HG03196 (cell line): ENCODE data around the gene RNF38.
"Not testable (repeated sequence)": the region's sequence is repeated elsewhere in the genome, so short reads cannot be mapped to it uniquely, and the experiment has no call there.

ENCODE experiments used
- ATAC-seq: cut with Tn5 transposase; IDR thresholded peaks from one replicate; pipeline ENCODE4 v1.9.1; 2021; ENCODE audit not compliant: unreplicated experiment

Gene RNF38

DNA sequence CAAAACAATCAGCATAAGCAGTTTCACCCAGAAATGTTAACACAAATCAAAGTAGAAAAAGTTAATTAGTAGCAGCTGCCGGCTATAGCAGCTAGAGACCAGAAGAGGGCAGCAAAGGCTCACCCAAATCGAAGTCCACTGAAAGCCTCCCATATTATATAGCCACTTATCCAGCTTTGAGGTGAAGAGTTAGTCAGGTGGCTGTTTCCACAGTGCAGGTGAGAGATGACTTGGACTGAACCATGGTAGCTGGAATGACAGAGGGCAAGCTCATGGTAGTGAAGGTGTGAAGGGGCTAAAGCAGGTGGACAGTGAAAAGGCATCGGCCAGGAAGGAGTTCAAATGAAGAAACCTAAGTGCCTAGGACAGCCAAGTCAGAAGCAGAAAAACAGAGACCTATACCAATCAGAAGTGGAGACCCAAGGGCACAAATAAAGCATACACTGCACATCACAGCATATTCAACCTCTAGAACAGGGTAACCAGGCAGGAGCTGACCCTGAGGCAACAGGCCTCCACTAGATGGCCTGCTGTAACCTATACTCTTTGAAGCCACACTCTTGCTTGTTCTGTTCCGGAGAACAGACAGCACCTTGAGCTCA, 7.2 kb upstream of the RNF38 start:
- ATAC-seq: no peak

GRCh38 chr9:36402536-36402935, 2.5 kb upstream of the RNF38 start:
- ATAC-seq: no peak

GRCh38 chr9:36401897-36402480, 1.9 kb upstream of the RNF38 start:
- ATAC-seq: no peak

DNA sequence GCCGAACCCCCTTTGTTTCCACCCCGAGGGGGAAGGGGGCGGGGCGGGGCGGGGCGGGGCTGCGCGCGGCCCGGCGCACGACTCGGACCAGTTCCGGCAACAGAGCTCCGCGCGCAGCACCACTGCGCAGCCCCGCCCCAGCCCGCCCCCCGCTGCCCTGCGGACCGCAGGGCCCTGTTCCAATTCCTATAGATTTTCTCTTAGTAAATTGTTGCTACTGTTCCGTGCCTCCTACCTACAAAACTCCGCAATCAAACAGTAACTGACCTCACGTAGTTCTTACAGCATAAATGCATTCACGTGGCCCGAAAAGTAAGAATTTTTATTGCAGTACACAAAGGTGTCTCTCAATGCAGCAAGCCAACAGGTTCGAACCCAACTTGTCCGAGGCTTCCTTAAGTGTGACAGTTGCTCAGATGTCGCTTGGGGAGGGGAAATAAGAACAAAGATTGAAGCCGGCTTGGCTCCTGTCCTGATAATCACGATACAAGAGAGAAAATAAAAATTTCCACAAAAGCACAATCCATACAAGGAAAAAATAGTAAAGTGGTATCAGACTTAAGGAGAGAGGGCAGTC, 1.2 kb upstream of the RNF38 start:
- ATAC-seq: peak; percentile 60

- ATAC-seq: peak; percentile 77
These were observed 479 bp upstream of the RNF38 start for GRCh38 chr9:36400332-36401163.

GRCh38 chr9:36398745-36399144, 1.3 kb downstream of the RNF38 start:
- no peak for ATAC-seq

DNA sequence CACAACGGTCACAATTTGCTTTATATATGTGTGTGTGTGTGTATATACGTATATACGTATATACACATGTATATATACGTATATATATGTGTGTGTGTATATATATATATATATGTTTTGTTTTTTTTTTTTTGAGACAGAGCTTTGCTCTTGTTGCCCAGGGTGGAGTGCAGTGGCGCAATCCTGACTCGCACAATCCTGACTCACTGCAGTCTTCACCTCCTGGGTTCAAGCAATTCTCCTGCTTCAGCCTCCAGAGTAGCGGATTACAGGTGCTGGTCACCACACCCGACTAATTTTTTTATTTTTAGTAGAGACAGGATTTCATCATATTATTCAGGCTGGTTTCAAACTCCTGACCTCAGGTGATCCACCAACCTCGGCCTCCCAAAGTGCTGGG, 3.1 kb downstream of the RNF38 start:
- ATAC-seq: no peak

DNA sequence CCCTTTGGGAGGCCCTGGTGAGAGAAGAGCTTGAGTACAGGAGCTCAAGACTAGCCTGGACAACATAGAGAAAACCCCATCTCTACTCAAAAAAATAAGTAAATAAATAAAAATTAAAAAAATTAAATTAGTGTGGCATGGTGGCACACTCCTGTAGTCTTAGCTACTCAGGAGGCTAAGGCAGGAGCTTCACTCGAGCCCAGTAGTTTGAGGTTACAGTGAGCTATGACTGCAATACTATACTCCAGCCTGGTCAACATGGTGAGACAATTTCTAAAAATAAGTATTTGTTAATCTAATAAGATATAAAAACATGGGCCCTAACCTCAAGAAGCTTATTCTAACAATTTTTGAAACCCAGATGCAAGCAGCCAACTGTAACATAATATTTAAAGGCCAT, 7.6 kb downstream of the RNF38 start:
- no peak for ATAC-seq

DNA sequence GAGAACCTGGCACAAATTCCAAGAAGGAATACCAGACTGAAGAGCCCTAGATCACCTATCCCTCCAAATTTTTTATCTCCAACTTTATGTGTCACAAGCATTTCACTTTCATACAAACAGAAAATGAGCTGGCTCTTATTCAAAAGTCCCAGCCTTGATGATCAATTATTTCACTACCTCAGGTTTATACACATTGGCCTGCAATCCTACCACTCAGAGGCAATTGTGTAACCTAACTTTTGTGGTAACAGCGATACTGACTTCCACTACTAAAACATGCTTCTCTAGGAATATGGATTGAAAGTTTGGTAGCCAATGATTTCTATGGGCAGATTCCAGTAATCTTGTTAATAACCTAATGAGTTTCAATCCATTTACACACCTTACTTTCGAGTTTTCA, 10.5 kb downstream of the RNF38 start:
- no peak for ATAC-seq

DNA sequence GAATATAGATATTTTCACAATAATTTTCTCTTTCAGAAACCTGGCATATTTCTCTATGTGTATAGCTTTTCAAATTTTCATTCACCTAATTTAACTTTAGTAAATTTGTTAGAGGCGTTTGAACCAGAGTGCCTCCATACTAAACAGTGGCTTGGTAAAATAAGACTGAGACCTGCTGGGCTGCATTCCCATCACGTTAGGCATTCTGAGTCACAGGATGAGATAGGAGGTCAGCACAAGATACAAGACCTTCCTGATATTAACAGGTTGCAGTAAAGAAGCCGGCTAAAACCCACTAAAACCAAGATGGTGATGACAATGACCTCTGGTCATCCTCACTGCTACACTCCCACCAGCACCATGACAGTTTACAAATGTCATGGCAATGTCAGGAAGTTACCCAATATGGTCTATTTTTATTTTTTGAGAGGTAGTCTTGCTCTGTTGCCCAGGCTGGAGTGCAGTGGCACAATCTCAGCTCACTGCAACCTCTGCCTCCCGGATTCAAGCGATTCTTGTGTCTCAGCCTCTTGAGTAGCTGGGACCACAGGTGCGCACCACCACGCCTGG, 13.6 kb downstream of the RNF38 start:
- ATAC-seq: not testable (repeated sequence)

GRCh38 chr9:36382484-36382883, 17.6 kb downstream of the RNF38 start:
- no peak for ATAC-seq

- ATAC-seq: no peak
These were observed 35.5 kb downstream of the RNF38 start for GRCh38 chr9:36364577-36364976.

GRCh38 chr9:36363448-36363847, 36.6 kb downstream of the RNF38 start:
- no peak for ATAC-seq

DNA sequence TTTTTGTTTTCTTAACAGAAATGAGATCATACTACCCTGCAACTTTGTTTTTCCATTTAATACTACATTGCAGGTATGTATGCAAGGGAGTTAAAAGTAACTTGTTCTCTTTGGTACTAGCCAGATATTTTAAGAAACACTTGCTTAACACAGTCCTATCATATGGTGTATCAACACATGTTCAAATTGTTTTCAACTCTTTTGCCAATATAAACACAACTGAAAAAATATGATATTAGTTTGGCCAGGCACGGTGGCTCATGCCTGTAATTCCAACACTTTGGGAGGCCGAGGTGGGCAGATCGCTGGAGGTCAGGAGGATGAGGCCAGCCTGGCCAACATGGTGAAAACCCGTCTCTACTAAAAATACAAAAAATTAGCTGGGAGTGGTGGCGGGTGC, 41.6 kb downstream of the RNF38 start:
- ATAC-seq: no peak

- no peak for ATAC-seq
These were observed 42.4 kb downstream of the RNF38 start for GRCh38 chr9:36357639-36358038.

- ATAC-seq: no peak
These were observed 53.5 kb downstream of the RNF38 start for GRCh38 chr9:36346569-36346968.

- ATAC-seq: no peak
These were observed 54.8 kb downstream of the RNF38 start for GRCh38 chr9:36345103-36345846.

GRCh38 chr9:36341936-36342577, 58.0 kb downstream of the RNF38 start:
- ATAC-seq: no peak

DNA sequence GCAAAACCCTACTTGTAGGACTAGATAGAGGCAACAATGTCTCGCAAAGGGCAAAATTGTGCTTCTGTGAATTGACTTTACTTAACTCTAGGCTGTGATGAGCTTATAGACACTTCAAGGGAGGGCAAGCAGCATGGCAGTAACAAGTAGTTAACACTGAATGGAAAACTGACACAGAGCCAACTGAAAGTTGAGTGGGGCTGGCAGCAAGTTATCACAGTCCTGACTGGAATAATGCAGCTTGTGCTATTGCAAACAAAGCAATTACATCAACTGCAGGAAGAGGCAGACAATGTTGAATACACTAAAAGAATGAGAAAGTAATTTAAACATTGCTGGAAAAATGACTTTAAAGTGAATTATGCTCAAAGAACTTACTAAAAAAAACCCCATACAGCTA, 62.2 kb downstream of the RNF38 start:
- no peak for ATAC-seq

DNA sequence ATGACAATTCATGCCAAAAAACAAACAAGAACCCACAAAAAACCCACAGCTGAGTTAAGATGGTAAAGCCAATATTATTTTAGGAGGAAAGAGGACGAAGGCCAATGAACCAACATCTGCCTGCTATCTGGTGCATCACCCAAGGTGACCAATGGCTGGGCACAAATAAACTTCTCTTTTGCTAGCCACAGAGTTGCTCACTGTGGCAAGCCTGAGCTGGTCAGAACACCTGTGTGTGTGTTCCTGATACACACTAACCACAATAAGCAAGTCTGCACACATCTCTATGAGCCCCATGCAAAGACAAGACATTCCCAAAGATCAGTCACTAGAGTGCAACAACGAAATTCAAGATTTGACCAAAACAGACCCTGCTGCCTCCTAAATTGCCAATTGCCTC, 63.1 kb downstream of the RNF38 start:
- ATAC-seq: no peak
